ENCODE measurements around the gene GFAP. TPM values are rescaled to one million over a fixed set of nuclear protein-coding genes. Genes with fewer than 3 reads are reported as not detected.

The GFAP gene
- total RNA-seq, 1 donor: under 0.01 TPM

DNA sequence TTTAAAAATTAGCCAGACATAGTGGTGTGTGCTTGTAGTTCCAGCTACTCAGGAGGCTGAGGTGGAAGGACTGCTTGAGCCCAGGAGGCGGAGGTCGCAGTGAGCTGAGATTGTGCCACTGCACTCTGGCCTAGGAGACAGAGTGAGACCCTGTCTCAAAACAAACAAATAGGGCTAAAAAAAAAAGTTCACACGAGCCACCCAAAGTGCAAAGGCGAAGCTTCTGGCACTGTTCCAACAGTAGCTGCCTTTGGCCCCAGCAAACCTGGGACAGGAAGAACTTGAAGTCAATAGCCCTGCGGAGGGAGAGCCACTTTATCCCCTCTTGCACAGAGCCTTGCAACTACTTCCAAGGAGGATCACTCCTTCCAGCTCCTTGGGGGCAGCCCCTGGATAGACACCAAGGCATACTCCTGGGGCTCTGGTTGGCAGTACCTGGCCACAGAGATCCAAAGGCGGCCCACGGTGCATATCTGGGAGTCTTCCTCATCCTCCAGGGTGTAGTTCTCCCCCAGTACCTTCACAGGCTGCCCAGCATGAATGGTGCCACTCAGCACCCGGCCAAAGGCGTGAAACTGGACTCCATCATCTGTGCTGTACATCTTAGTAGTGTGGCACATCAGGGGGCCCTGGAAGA lies 52.9 kb downstream of the GFAP start:
- Histone ChIP-seq H3K4me3 (ENCODE audit: insufficient read depth, low read length) (no peak overlapping the region), H2AFZ (ENCODE audit: low read length) (no peak overlapping the region), H4K20me1 (ENCODE audit: insufficient read depth, low read length) (peaks cover 2% of the 10 kb centered on the region), H3K4me1 (ENCODE audit: insufficient read depth, low read length) (no peaks in the 10 kb centered on the region), H3K36me3 (ENCODE audit: insufficient read depth, low read length) (peaks cover 78% of the 10 kb centered on the region), H3K27me3 (ENCODE audit: insufficient read depth, low read length) (no peaks in the 10 kb centered on the region), H3K9me3 (ENCODE audit: low read depth, low read length) (no peaks in the 10 kb centered on the region), H3K79me2 (ENCODE audit: insufficient read depth, low read length) (no peaks in the 10 kb centered on the region), H3K4me2 (ENCODE audit: insufficient read depth, low read length) (no peak overlapping the region), H3K27ac (ENCODE audit: low read depth, low read length) (no peak overlapping the region)
- TF ChIP-seq, protein P1, sequence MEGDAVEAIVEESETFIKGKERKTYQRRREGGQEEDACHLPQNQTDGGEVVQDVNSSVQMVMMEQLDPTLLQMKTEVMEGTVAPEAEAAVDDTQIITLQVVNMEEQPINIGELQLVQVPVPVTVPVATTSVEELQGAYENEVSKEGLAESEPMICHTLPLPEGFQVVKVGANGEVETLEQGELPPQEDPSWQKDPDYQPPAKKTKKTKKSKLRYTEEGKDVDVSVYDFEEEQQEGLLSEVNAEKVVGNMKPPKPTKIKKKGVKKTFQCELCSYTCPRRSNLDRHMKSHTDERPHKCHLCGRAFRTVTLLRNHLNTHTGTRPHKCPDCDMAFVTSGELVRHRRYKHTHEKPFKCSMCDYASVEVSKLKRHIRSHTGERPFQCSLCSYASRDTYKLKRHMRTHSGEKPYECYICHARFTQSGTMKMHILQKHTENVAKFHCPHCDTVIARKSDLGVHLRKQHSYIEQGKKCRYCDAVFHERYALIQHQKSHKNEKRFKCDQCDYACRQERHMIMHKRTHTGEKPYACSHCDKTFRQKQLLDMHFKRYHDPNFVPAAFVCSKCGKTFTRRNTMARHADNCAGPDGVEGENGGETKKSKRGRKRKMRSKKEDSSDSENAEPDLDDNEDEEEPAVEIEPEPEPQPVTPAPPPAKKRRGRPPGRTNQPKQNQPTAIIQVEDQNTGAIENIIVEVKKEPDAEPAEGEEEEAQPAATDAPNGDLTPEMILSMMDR (IDR thresholded peaks at IDR 0.05; ENCODE audit: extremely low read depth, low read depth, low read length): no peak
- no peak for DNase-seq (ENCODE audit: insufficient read length, low spot score, missing footprints)

DNA sequence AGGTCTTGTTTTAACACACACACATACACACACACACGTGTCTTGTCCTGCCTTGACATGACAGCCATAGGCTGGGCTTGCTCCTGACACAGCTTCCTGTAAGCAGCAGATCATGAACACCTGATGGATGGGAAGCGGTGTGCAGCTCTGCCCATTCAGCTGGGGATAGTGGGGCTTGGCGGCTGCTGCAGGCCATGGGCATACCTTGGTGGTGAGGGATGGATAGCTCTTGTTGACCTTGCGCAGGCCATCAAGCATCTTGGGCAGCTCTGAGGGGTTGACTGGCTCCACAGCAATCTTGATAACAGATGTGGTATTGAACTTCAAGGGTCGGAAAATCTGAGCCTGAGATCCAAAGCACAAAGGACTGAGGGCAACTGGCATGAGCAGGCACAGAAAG lies 55.6 kb downstream of the GFAP start:
- H3K4me2 ChIP-seq (ENCODE audit: insufficient read depth, low read length): no peak overlapping the region

DNA sequence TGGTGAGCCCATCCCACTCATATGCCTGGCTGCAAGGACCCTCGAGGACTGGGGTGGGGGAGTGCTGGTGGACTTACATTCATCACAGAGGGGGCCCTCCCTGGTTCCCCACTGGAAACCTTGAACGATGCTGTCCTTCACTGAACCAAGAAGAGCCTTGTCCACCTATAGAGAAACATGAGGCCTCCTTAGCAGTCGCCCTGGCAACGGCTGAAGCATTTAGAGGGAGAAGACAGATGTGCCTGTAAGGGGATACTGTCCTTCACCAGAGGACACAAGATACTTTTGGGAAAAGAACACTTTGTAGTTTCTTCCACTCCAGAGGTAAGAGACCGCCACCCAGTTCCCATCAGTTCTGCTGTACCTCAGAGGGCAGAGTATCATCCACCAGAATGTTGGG lies 61.1 kb downstream of the GFAP start:
- Histone ChIP-seq H3K4me2 (ENCODE audit: insufficient read depth, low read length) (no peak overlapping the region), H4K20me1 (ENCODE audit: insufficient read depth, low read length) (peaks cover 2% of the 10 kb centered on the region), H3K4me1 (ENCODE audit: insufficient read depth, low read length) (no peaks in the 10 kb centered on the region), H3K27me3 (ENCODE audit: insufficient read depth, low read length) (no peaks in the 10 kb centered on the region), H3K27ac (ENCODE audit: low read depth, low read length) (no peak overlapping the region), H3K79me2 (ENCODE audit: insufficient read depth, low read length) (no peaks in the 10 kb centered on the region), H3K9me3 (ENCODE audit: low read depth, low read length) (no peaks in the 10 kb centered on the region), H2AFZ (ENCODE audit: low read length) (no peak overlapping the region), H3K36me3 (ENCODE audit: insufficient read depth, low read length) (peaks cover 83% of the 10 kb centered on the region), H3K4me3 (ENCODE audit: insufficient read depth, low read length) (no peak overlapping the region)
- DNase-seq (ENCODE audit: insufficient read length, low spot score, missing footprints): peak; percentile 34
- TF ChIP-seq, protein P1 (IDR thresholded peaks at IDR 0.05; ENCODE audit: extremely low read depth, low read depth, low read length): no peak

More for the DNA sequence above, 55.6 kb downstream of the GFAP start:
- Histone ChIP-seq H3K36me3 (ENCODE audit: insufficient read depth, low read length) (peaks cover 89% of the 10 kb centered on the region), H3K4me3 (ENCODE audit: insufficient read depth, low read length) (no peak overlapping the region), H3K79me2 (ENCODE audit: insufficient read depth, low read length) (no peaks in the 10 kb centered on the region), H2AFZ (ENCODE audit: low read length) (no peak overlapping the region), H3K4me1 (ENCODE audit: insufficient read depth, low read length) (no peaks in the 10 kb centered on the region), H3K9me3 (ENCODE audit: low read depth, low read length) (no peaks in the 10 kb centered on the region), H3K27me3 (ENCODE audit: insufficient read depth, low read length) (no peaks in the 10 kb centered on the region), H4K20me1 (ENCODE audit: insufficient read depth, low read length) (peaks cover 2% of the 10 kb centered on the region), H3K27ac (ENCODE audit: low read depth, low read length) (no peak overlapping the region)
- TF ChIP-seq, protein P1 (IDR thresholded peaks at IDR 0.05; ENCODE audit: extremely low read depth, low read depth, low read length): no peak
- peak; percentile 57 for DNase-seq (ENCODE audit: insufficient read length, low spot score, missing footprints)

Small RNA genes within 50 kb of the gene (small RNA-seq; reads per million reads assigned to genes)
- gene CCDC103 (not detected), gene MIR6783 (1.3 reads per million, percentile 42 among the genes with 10 or more reads in this experiment), gene RN7SL405P (not detected)

Other genes starting within 250 kb of the GFAP start
- 32.1 and 36.6 TPM in 2 replicates for gene CCDC43, start 225.7 kb downstream of the GFAP start, total RNA-seq
- 2.2 and 2.7 TPM in 2 replicates for gene DBF4B, start 206.8 kb downstream of the GFAP start, total RNA-seq
- 0.36 and 0.59 TPM in 2 replicates for gene ADAM11, start 156.5 kb downstream of the GFAP start, total RNA-seq
- 10.3 and 10.5 TPM in 2 replicates for gene GJC1, start 85.2 kb downstream of the GFAP start, total RNA-seq
- gene HIGD1B, start 67.6 kb downstream of the GFAP start, total RNA-seq: not detected in 2 replicates
- 72.7 and 81.0 TPM in 2 replicates for gene EFTUD2, start 16.1 kb downstream of the GFAP start, total RNA-seq
- 0.72 and 1.2 TPM in 2 replicates for gene KIF18B, start 32.3 kb upstream of the GFAP start, total RNA-seq
- under 0.01 TPM in 1 of 2 replicates, not detected in the other for gene C1QL1, start 52.8 kb upstream of the GFAP start, total RNA-seq
- 34.5 and 39.1 TPM in 2 replicates for gene DCAKD, start 136.1 kb upstream of the GFAP start, total RNA-seq
- gene NMT1, start 145.8 kb upstream of the GFAP start, total RNA-seq: 51.8 and 66.6 TPM in 2 replicates
- gene PLCD3, start 217.0 kb upstream of the GFAP start, total RNA-seq: 31.5 and 47.7 TPM in 2 replicates
- gene ACBD4, start 220.2 kb upstream of the GFAP start, total RNA-seq: 4.7 and 6.2 TPM in 2 replicates
- gene HEXIM1, start 233.0 kb upstream of the GFAP start, total RNA-seq: 10.9 and 12.1 TPM in 2 replicates
- gene HEXIM2, start 246.4 kb upstream of the GFAP start, total RNA-seq: 10.0 and 10.9 TPM in 2 replicates

All from osteoblast (primary cell).